ENCODE results near the gene NAT8L. TPM values are rescaled to one million over a fixed set of nuclear protein-coding genes. Genes with fewer than 3 reads are reported as not detected.

NAT8L gene
- total RNA-seq, 1 donor from 2014 or later: 7.4 TPM

DNA sequence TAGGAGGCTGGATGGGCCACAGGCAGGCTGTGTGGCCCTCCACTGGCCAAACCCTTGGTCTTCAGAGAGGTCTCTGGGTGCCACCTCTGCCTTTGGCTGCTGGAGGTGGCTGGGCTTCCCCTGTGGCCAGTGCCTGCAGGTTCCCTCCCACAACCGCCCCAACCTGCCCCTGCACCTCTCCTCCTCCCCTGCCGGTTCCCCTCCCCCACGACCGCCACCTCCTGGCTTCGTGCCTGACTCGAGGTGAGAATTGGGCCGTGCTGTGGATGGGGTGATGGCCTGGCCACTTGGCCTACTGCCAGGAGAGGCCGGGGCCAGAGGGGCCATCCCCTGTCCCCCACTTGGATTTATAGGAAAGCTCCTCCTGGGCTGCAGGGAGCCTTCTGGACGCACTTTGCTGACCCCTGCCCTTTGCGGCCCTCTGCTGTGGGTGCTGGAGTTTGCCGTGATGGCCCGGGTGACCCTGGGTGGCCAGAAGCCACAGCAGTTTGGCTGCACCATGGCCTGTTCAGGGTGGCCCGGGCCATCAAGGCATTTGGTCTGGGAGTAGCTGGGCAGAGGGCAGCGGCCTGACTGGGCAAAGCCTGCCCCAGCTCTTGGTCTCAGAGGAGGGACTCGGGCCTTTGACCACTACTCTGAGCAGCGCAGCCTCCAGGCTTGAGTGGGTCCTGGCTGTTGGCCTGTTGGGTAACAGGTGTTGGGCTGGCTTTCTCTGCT, 3.8 kb downstream of the NAT8L start:
- Mint-ChIP-seq H3K4me3 (no peak overlapping the region), H3K27ac (no peak overlapping the region), H3K36me3 (ENCODE audit: low read depth) (no peaks in the 10 kb centered on the region), H3K4me1 (ENCODE audit: low read depth) (no peaks in the 10 kb centered on the region), H3K9me3 (no peaks in the 10 kb centered on the region), H3K27me3 (ENCODE audit: insufficient read depth) (peaks cover 9% of the 10 kb centered on the region)
- DNase-seq (ENCODE audit: low spot score): no peak
- intact Hi-C loops (cut with micrococcal nuclease): no loop called here

DNA sequence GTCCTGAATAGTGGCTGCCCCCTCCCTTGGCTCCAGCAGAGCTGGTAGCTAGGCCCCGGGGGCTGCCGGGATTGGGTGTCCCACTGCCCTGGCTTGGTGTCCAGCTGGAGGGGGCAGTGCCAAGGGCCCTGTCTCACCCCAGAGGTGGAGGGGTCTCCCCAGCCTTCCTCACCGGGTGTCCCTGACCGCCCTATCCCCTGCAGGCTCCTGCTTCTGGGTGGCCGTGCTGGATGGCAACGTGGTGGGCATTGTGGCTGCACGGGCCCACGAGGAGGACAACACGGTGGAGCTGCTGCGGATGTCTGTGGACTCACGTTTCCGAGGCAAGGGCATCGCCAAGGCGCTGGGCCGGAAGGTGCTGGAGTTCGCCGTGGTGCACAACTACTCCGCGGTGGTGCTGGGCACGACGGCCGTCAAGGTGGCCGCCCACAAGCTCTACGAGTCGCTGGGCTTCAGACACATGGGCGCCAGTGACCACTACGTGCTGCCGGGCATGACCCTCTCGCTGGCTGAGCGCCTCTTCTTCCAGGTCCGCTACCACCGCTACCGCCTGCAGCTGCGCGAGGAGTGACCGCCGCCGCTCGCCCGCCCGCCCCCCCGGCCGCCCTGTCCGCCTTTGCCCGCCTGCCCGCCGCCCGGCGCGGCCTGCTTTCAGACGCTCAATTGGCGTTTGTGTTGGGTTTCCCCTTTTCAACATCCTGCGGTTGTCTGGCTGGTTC, 4.6 kb downstream of the NAT8L start:
- Mint-ChIP-seq H3K9me3 (no peaks in the 10 kb centered on the region), H3K4me1 (ENCODE audit: low read depth) (no peaks in the 10 kb centered on the region), H3K4me3 (no peak overlapping the region), H3K27me3 (ENCODE audit: insufficient read depth) (peaks cover 9% of the 10 kb centered on the region), H3K36me3 (ENCODE audit: low read depth) (no peaks in the 10 kb centered on the region), H3K27ac (no peak overlapping the region)
- DNase-seq (ENCODE audit: low spot score): no peak
- intact Hi-C loops (cut with micrococcal nuclease): no loop called here

DNA sequence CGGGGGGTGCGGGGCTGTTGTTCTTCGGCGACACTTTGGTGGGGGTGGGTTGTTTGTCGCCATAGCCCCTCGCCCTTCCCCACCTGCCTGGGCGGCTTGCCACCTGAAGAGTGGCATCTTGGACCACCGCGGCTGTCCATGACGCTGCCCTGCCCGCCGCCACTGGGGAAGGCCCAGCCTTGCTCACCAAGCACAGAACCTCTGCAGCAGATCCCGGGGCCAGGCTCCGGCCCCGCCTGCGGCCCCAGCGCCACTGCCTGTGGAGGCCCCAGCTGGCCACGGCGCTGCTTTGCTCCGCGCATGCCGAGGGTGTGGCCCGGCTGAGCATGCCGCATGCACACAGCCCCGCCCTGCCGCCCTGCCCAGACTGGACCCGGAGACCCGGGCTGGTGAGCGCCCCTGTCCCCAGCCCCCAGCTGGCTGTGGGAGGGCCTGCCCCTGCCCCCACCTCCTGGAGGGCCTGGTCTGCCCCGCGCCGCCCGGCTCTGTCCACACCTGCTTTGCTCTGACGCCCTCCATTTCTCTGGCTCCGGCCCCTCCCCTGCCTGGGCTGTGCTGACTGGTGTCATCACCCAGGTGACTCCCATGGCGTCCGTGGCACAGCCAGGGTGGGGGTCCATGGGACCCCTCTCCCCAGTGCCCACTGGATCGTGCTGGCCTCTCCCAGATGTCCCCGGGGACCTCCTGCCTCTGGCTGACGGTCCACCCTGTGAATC, 5.3 kb downstream of the NAT8L start:
- no peak for DNase-seq (ENCODE audit: low spot score)
- H3K27me3 Mint-ChIP-seq (ENCODE audit: insufficient read depth): peaks cover 9% of the 10 kb centered on the region
- no peaks in the 10 kb centered on the region for H3K9me3 Mint-ChIP-seq
- no peaks in the 10 kb centered on the region for H3K4me1 Mint-ChIP-seq (ENCODE audit: low read depth)
- H3K36me3 Mint-ChIP-seq (ENCODE audit: low read depth): no peaks in the 10 kb centered on the region
- no peak overlapping the region for H3K27ac Mint-ChIP-seq
- no peak overlapping the region for H3K4me3 Mint-ChIP-seq
- intact Hi-C loops (cut with micrococcal nuclease): no loop called here

DNA sequence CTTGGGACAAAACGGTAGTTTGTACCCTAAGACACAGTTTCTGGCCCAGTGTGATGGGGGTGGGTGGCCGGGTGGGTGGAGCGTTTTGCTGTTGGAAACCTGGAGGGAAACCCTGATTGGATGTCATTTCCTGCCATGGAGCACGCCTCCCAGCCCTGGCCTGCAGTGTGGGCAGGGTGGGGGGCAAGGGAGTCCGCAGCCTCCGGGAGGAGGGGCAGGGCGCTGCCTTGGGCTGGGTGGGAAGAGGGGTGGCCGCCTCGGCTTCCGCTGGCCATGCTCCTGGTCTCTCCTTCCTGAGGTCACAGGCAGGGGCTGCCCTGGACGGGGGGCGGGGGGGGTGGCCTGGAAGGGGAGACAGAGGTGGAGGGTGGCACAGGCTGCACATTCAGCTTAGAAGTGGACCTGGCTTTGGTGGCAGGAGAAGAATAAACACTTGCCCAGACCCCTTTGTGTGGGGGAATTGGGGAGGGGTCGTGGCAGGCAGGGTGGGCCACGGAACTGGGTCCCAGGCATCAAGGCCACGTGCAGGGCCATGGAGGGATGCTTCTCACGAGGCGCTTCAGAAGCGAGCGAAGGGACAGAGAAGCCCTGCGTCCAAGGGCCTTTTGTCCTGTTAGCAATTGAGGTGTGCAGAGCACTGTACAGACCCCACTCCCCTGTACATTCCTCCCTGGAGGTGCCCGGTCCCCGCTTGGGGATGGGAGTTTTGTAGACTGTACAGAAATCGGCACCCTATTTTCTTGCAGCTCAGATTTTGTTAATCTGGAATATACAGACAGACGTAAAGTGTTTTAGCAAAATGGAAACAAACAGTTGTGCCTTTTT, 6.2 kb downstream of the NAT8L start:
- H3K36me3 Mint-ChIP-seq (ENCODE audit: low read depth): no peaks in the 10 kb centered on the region
- no peak for DNase-seq (ENCODE audit: low spot score)
- peaks cover 9% of the 10 kb centered on the region for H3K27me3 Mint-ChIP-seq (ENCODE audit: insufficient read depth)
- H3K9me3 Mint-ChIP-seq: no peaks in the 10 kb centered on the region
- H3K4me3 Mint-ChIP-seq: no peak overlapping the region
- H3K4me1 Mint-ChIP-seq (ENCODE audit: low read depth): no peaks in the 10 kb centered on the region
- intact Hi-C loops (cut with micrococcal nuclease): no loop called here
- no peak overlapping the region for H3K27ac Mint-ChIP-seq

DNA sequence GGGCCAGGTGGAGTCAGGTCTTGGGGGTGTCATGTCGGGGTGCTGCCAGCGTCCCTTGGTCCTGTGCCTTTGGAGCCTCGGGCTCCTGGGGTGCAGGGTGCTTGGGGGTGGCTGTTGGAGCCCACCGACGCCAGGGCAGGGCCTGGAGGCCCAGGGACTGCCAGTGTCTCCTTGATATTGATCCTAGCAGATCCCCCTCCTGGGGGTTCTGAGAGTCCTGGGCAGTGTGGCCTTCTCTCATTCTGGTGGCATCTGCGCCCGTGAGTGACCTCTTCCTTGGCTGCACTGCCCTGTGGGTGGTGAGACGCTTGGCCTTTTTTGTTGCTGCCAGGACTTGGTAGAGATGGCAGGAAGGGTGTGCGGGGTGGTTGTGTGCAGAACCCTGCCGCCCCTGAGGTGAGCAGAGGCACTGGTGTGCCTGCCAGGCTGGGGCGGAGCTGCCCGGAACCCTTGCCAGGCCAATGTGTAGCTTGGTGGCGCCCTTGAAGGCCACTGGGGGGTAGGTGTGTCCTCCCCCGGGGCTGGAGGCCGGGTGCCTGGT, 7.0 kb downstream of the NAT8L start:
- Mint-ChIP-seq H3K36me3 (ENCODE audit: low read depth) (no peaks in the 10 kb centered on the region), H3K4me3 (no peak overlapping the region), H3K9me3 (no peaks in the 10 kb centered on the region), H3K4me1 (ENCODE audit: low read depth) (no peaks in the 10 kb centered on the region), H3K27ac (no peak overlapping the region), H3K27me3 (ENCODE audit: insufficient read depth) (peaks cover 7% of the 10 kb centered on the region)
- DNase-seq (ENCODE audit: low spot score): no peak
- intact Hi-C loops (cut with micrococcal nuclease): no loop called here

DNA sequence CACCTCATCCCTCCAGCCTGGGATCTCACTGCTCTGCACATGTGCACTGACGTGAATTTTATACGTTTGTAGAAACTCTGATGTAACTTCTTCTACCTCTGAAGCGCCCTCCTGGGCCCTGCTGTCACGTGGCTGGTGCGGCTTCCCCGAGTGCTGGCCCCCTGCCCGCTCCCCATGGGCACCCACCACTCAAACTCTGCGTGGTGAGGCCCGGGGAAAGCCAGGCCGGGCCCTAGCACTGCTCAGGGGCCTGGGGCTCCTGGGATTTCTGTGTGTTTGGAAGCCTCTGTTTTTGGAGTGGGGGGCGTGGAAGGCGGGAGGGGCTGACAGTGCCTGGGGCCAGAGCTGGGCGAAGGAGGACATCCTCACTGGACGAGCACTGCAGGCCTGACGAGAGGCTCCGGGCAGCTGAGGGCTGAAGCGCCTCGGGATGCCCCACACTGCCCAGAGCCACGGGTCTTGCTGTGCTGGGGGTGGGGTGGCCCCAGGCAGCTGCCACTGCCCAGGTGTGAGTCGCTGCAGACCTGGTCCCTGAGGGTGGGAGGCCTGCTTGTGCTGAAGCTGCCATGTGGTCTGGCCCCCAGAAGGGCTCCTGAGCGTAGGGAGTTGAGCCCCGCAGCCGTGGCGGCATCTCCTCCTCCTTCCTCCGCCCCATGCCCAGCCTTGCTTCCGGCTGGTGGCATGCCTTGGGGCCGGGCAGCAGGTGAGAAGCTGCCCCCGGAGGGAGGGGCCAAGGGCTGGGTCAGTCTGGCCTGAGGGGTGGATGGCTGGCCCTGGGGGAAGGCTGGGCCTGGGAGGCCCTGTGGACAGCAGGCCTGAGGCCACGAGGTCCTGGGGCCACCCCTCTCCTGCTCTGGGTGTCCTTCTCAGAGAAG, 7.7 kb downstream of the NAT8L start:
- intact Hi-C loops (cut with micrococcal nuclease): no loop called here
- Mint-ChIP-seq H3K27ac (no peak overlapping the region), H3K36me3 (ENCODE audit: low read depth) (no peaks in the 10 kb centered on the region), H3K4me1 (ENCODE audit: low read depth) (no peaks in the 10 kb centered on the region), H3K27me3 (ENCODE audit: insufficient read depth) (peaks cover 3% of the 10 kb centered on the region), H3K9me3 (no peaks in the 10 kb centered on the region), H3K4me3 (no peak overlapping the region)
- no peak for DNase-seq (ENCODE audit: low spot score)

DNA sequence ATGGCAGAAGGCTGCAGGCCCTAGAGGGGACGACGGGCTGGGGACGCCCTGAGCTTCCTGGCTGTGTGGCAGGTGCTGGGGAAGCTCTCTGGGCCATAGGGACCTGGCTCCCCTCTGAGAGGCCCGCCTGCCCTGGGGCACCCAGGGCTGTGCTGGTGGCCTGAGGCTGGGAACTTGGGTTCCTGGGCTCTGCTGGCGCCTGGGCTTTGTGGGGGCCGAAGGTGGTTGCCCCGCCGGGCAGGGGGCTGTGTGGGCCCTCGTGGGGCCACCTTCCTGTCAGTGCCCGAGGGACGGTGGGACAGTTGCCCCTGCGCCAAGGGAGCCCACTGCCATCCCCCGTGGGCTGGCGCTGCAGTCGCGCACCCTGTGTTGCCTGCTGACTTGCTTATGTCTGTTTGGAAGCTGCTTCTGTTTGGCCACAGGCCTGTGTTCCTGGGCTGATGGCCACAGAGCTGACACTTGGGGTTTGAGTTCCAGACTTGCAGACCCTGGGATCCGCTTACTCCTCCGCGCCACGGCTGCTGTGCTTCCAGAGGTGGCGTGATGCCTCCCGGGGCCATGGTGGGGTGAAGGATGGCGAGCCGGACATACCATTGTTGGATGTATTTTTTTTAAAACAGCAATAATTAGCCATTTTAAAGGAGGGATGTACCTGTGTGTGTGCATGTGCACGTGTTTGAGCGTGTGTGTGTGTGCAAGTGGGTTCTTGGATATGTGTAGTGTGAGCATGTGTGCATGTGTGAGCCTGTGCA, 8.5 kb downstream of the NAT8L start:
- Mint-ChIP-seq H3K4me3 (no peak overlapping the region), H3K27ac (no peak overlapping the region), H3K27me3 (ENCODE audit: insufficient read depth) (no peaks in the 10 kb centered on the region), H3K4me1 (ENCODE audit: low read depth) (no peaks in the 10 kb centered on the region), H3K36me3 (ENCODE audit: low read depth) (no peaks in the 10 kb centered on the region), H3K9me3 (no peaks in the 10 kb centered on the region)
- DNase-seq (ENCODE audit: low spot score): no peak
- intact Hi-C loops (cut with micrococcal nuclease): no loop called here

DNA sequence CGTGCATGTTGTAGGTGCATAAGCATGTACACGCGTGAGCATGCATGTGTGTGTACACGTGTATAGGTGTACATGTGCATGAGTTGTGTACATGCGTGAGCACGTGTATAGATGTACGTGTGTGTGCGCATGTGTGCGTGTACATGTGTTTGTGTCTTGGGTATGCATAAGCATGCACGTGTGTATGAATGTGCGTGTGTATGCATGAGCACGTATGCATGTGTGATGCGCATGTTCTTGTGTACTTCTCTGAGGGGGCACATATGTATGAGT, 9.0 kb downstream of the NAT8L start:
- Mint-ChIP-seq H3K36me3 (ENCODE audit: low read depth) (no peaks in the 10 kb centered on the region), H3K27me3 (ENCODE audit: insufficient read depth) (no peaks in the 10 kb centered on the region), H3K9me3 (no peaks in the 10 kb centered on the region), H3K4me1 (ENCODE audit: low read depth) (no peaks in the 10 kb centered on the region), H3K4me3 (no peak overlapping the region), H3K27ac (no peak overlapping the region)
- intact Hi-C loops (cut with micrococcal nuclease): no loop called here
- DNase-seq (ENCODE audit: low spot score): no peak

DNA sequence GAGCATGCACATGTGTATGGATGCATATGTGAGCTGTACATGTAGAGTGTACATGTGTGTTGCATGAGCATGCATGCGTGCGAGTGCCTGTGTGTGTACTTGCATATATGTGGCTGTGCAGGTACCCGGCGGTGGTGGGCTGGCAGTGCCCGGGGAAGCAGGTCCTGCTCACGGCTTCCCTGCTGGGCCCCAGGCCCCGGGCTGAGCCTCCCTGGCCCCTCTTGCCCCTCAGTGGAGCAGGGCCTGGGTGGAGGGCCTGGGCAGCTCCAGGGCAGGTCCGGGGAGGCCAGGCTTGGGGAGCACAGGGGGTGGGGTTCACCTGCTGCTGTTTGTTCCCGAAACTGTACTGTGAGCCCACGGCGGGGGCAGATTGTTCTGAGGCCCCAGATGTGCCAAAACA, 9.4 kb downstream of the NAT8L start:
- Mint-ChIP-seq H3K27me3 (ENCODE audit: insufficient read depth) (no peaks in the 10 kb centered on the region), H3K4me3 (no peak overlapping the region), H3K36me3 (ENCODE audit: low read depth) (no peaks in the 10 kb centered on the region), H3K27ac (no peak overlapping the region), H3K4me1 (ENCODE audit: low read depth) (no peaks in the 10 kb centered on the region), H3K9me3 (no peaks in the 10 kb centered on the region)
- intact Hi-C loops (cut with micrococcal nuclease): no loop called here
- no peak for DNase-seq (ENCODE audit: low spot score)

DNA sequence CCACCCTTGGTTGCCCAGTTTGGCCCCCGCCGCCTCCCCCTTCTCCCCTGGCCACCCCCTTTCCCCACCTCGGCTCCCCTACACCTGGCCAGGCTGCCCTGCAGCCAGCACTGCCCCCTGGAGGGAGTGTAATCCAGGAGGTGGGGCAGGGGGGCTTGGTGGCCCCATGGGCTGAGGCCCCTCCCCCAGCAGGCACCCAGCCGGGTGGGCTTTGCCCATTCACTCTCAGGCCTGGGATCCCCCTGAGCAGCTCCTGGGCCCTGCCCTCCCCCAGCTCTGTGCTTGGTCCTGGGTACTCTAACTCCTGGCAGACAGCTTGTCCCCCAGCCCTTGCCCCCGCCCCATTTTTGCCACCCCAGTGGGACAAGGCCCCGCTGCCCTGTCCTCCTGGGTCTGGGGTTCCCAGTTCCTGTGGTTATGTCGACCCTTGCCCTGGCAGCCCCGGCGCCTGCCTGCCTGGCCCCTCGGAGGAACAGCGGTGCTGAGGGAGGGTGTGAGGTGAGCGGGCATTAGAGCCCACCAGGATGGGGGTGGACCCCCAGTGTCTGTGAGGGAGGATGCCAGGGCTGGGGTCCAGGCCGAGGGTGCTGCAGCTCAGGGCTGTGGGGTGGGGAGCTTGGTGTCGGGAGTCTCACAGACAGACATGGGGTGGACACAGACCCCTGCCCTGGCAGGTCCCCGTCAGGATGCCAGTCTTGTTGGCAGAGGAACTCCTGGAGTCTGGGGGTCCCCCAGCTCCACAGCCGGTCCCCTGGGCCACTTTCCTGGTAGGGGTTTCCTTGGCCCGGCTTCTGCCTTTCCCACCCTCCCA, 10.2 kb downstream of the NAT8L start:
- Mint-ChIP-seq H3K4me3 (no peak overlapping the region), H3K27ac (no peak overlapping the region), H3K27me3 (ENCODE audit: insufficient read depth) (no peaks in the 10 kb centered on the region), H3K36me3 (ENCODE audit: low read depth) (no peaks in the 10 kb centered on the region), H3K4me1 (ENCODE audit: low read depth) (no peaks in the 10 kb centered on the region), H3K9me3 (no peaks in the 10 kb centered on the region)
- DNase-seq (ENCODE audit: low spot score): no peak
- intact Hi-C loops (cut with micrococcal nuclease): no loop called here

DNA sequence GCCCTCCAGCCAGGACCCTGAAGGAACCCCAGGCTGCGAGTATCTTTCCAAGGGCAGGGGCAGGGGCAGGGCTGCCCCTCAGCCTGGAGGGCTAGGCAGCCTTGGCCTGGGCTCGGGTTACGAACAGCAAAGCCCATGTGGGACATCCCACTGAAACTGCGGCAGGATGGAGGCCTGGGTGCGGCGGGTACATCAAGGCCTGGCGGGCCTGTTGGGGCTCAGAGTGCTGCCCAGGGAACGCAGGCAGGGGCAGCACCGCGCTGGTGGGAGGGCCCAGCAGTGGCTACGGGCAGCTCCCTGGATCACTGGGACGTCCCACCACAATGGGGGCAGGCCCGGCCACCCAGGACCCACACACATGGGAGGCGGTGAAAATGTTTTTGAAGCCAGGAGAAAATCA, 10.9 kb downstream of the NAT8L start:
- no peaks in the 10 kb centered on the region for H3K4me1 Mint-ChIP-seq (ENCODE audit: low read depth)
- H3K4me3 Mint-ChIP-seq: no peak overlapping the region
- no peaks in the 10 kb centered on the region for H3K27me3 Mint-ChIP-seq (ENCODE audit: insufficient read depth)
- H3K9me3 Mint-ChIP-seq: no peaks in the 10 kb centered on the region
- H3K27ac Mint-ChIP-seq: no peak overlapping the region
- DNase-seq (ENCODE audit: low spot score): no peak
- no peaks in the 10 kb centered on the region for H3K36me3 Mint-ChIP-seq (ENCODE audit: low read depth)
- intact Hi-C loops (cut with micrococcal nuclease): no loop called here
